SK-N-SH (cell line): ENCODE results near the gene ADAMTS15. TPM values are rescaled to one million over a fixed set of nuclear protein-coding genes. Genes with fewer than 3 reads are reported as not detected.

Source experiments
- CTCF ChIA-PET: fragments of 300-600, 350-600 bp; formaldehyde crosslinking; extraction: SDS; loops from one replicate; lab custom pipeline; 2021; lab: Yijun Ruan, JAX
- POLR2A ChIA-PET: fragments of 350-600 bp; sonication (Branson Sonifier 250); formaldehyde crosslinking; extraction: SDS; loops from one replicate; lab custom pipeline; 2020; ENCODE audit warnings: antibody characterized with exemption, inconsistent platforms; lab: Yijun Ruan, JAX
- DNase-seq: peaks from one replicate; pipeline ENCODE4 v3.0.0; 2012
- H2AFZ ChIP-seq: fragments of 200-600 bp; sonication (generic); 2 replicates; pipeline ENCODE4 v1.8.1; 2016; ENCODE audit warnings: antibody characterized with exemption, mild to moderate bottlenecking, low read depth
- H3F3A ChIP-seq: fragments of 200-600 bp; sonication (generic); replicated peaks from 2 replicates; pipeline ENCODE3; 2016; ENCODE audit warnings: antibody characterized with exemption, mild to moderate bottlenecking; ENCODE audit not compliant: insufficient read depth
- H3K27ac ChIP-seq, 2 experiments: fragments of 200-500 bp in 1 of 2; fragments of 200-600 bp in 1 of 2; sonication (Bioruptor generic) in 1 of 2; sonication (generic), shearing (Covaris generic) in 1 of 2; 2 replicates each; pipeline versions ENCODE4 v1.5.1 to v1.6.1; 2014 to 2016; ENCODE audit warnings: low read depth in 2 of 2, inconsistent platforms in 1 of 2, low read length in 1 of 2, mild to moderate bottlenecking in 1 of 2, mixed read lengths in 1 of 2
- H3K27me3 ChIP-seq: fragments of 200-600 bp; sonication (generic), shearing (Covaris generic); 2 replicates; pipeline ENCODE4 v1.6.1; 2016; ENCODE audit warnings: mixed run types; ENCODE audit not compliant: insufficient read depth
- H3K36me3 ChIP-seq, 2 experiments: fragments of 200-500 bp in 1 of 2; fragments of 200-600 bp in 1 of 2; sonication (Bioruptor generic) in 1 of 2; sonication (generic) in 1 of 2; replicated peaks in 1 of 2; 2 replicates each; pipeline versions ENCODE3 to v1.5.1; 2014 to 2016; ENCODE audit warnings: low read length in 1 of 2, mild to moderate bottlenecking in 1 of 2; ENCODE audit not compliant: insufficient read depth in 2 of 2, control insufficient read depth in 1 of 2
- H3K4me1 ChIP-seq, 2 experiments: fragments of 200-500 bp in 1 of 2; fragments of 200-600 bp in 1 of 2; sonication (Bioruptor generic) in 1 of 2; sonication (generic), shearing (Covaris generic) in 1 of 2; 2 replicates each; pipeline versions ENCODE4 v1.5.1 to v1.6.1; 2014 to 2016; ENCODE audit warnings: low read depth in 1 of 2, low read length in 1 of 2, mixed run types in 1 of 2; ENCODE audit not compliant: insufficient read depth in 2 of 2, control insufficient read depth in 1 of 2
- H3K4me2 ChIP-seq: fragments of 200-600 bp; sonication (generic), shearing (Covaris generic); 2 replicates; pipeline ENCODE4 v1.6.1; 2017; ENCODE audit warnings: mixed run types
- H3K4me3 ChIP-seq, 2 experiments: fragments of 200-500 bp in 1 of 2; fragments of 200-600 bp in 1 of 2; sonication (Bioruptor generic) in 1 of 2; sonication (generic), shearing (Covaris generic) in 1 of 2; 2 replicates each; pipeline versions ENCODE4 v1.5.1 to v1.8.1; 2014 to 2016; ENCODE audit warnings: low read depth in 2 of 2, inconsistent platforms in 1 of 2, low read length in 1 of 2, mild to moderate bottlenecking in 1 of 2, mixed read lengths in 1 of 2, moderate library complexity in 1 of 2
- H3K79me2 ChIP-seq: fragments of 200-600 bp; sonication (generic); 2 replicates; pipeline ENCODE4 v1.8.1; 2017; ENCODE audit warnings: mild to moderate bottlenecking; ENCODE audit not compliant: insufficient read depth
- H3K9ac ChIP-seq: fragments of 200-600 bp; sonication (generic); 2 replicates; pipeline ENCODE4 v1.6.1; 2017; ENCODE audit warnings: mixed run types
- H3K9me2 ChIP-seq: fragments of 200-600 bp; sonication (generic); 2 replicates; pipeline ENCODE4 v1.6.1; 2017; ENCODE audit warnings: mixed run types
- H3K9me3 ChIP-seq: fragments of 200-600 bp; sonication (generic); 2 replicates; pipeline ENCODE4 v1.6.1; 2017; ENCODE audit warnings: mixed run types, mild to moderate bottlenecking, moderate library complexity
- H4K20me1 ChIP-seq: fragments of 200-600 bp; sonication (generic); 2 replicates; pipeline ENCODE4 v1.6.1; 2017; ENCODE audit warnings: mild to moderate bottlenecking, mixed run types; ENCODE audit not compliant: insufficient read depth
- ELF1 ChIP-seq: IDR thresholded peaks from 2 replicates; pipeline ENCODE4 v1.4.0; 2012
- FOXM1 ChIP-seq: IDR thresholded peaks from 2 replicates; pipeline ENCODE4 v1.4.0; 2012; ENCODE audit warnings: low read depth, mild to moderate bottlenecking
- GABPA ChIP-seq: IDR thresholded peaks from 2 replicates; pipeline ENCODE4 v1.4.0; 2012; ENCODE audit warnings: low read depth, mild to moderate bottlenecking
- GATA2 ChIP-seq: sonication (generic); formaldehyde crosslinking; IDR thresholded peaks from 2 replicates; pipeline ENCODE4 v1.5.0; 2020; ENCODE audit warnings: mild to moderate bottlenecking, missing genetic modification reagents
- MEF2A ChIP-seq: IDR thresholded peaks from 2 replicates; pipeline ENCODE4 v1.4.0; 2012; ENCODE audit warnings: low read depth, borderline replicate concordance
- MXI1 ChIP-seq: IDR thresholded peaks from 2 replicates; pipeline ENCODE4 v1.6.1; 2012; ENCODE audit warnings: mild to moderate bottlenecking, low read depth, low read length, improper control_type of control experiment
- NRF1 ChIP-seq: IDR thresholded peaks from 2 replicates; pipeline ENCODE4 v1.6.1; 2012; ENCODE audit warnings: low read depth, mild to moderate bottlenecking, low read length
- SMC3 ChIP-seq: IDR thresholded peaks from 2 replicates; pipeline ENCODE4 v1.6.1; 2012; ENCODE audit warnings: low read depth, low read length, improper control_type of control experiment
- TCF12 ChIP-seq: IDR thresholded peaks from 2 replicates; pipeline ENCODE4 v1.4.0; 2012
- TEAD4 ChIP-seq: IDR thresholded peaks from 2 replicates; pipeline ENCODE4 v1.4.0; 2012; ENCODE audit warnings: mild to moderate bottlenecking, borderline replicate concordance; ENCODE audit not compliant: insufficient read depth
- YY1 ChIP-seq: IDR thresholded peaks from 2 replicates; pipeline ENCODE4 v1.4.0; 2012; ENCODE audit warnings: low read depth, mild to moderate bottlenecking
- WGBS: methylation state at CpG from one replicate; pipeline ENCODE4 v1.1.6; 2017; ENCODE audit warnings: low lambda C conversion rate; 5-methylcytosine and 5-hydroxymethylcytosine counted together
- polyA plus RNA-seq, 3 experiments: library from polyadenylated mRNA; depleted of rRNA; stranded (reverse); fragments of >200 nt; gene quantifications; 2 replicates each; pipeline ENCODE4 v1.2.3, GENCODE V29; 2012
- TF ChIP-seq, protein P1 (sequence below): IDR thresholded peaks from 2 replicates; pipeline ENCODE4 v1.4.0; 2012; ENCODE audit warnings: low read depth
- TF ChIP-seq, protein P2 (sequence below): IDR thresholded peaks from 2 replicates; pipeline ENCODE4; 2012
- TF ChIP-seq, protein P3 (sequence below): fragments of 150-350 bp; IDR thresholded peaks from 2 replicates; pipeline ENCODE4 v1.6.1; 2017; ENCODE audit warnings: antibody characterized with exemption, low read length, low read depth, borderline replicate concordance
- TF ChIP-seq, protein P4 (sequence below): IDR thresholded peaks from 2 replicates; pipeline ENCODE4 v1.4.0; 2012; ENCODE audit warnings: low read depth, borderline replicate concordance
- TF ChIP-seq, protein P5 (sequence below): IDR thresholded peaks from 2 replicates; pipeline ENCODE4 v1.4.0; 2012; ENCODE audit warnings: low read depth, borderline replicate concordance

The ADAMTS15 gene
- polyA plus RNA-seq, 1 of the 3 experiments (the other 2 are of a cell fraction): 1.1 TPM

DNA sequence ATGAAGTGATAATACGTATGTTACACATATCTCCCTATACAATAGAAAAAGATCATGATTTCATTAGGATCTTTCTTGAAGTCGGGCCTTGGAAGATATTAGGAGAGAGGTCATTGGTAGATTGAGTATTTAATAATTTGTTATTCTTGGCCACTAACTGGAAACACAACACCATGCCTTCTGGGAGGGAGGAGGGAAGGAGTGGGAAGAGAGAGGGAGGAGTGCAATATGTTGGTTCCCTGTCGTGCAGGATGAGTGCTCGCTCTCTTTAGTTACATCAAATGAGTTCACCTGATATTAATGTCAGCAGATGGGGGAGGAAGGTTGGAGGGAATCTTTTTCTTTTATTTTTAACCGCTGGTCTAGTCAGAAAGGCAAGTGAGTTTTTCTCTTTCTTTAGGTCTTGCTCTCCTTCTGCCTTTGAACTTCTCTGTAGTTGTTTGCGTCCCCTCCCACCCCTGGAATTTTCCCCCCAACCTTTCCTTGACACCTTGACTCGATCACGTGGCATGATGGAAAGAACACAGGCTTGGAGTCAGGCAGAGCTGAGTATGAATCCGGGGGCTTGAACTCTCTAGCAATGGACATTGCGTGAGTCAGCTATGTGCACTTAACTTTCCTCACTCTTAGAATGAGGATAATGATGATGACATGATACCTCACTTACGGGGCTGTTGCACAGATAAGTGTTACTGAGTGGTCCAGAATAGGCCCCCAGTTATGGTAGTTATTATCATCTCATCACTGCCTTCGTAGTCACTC lies 6.2 kb downstream of the ADAMTS15 start:
- Histone ChIP-seq H3K4me3 (no peak overlapping the region), H3K9ac (no peak overlapping the region), H3K27me3 (no peaks in the 10 kb centered on the region), H3K9me3 (no peaks in the 10 kb centered on the region), H3K36me3 (no peaks in the 10 kb centered on the region), H3K4me1 (peaks cover under 1 to 8% of the 10 kb centered on the region in 2 experiments; a peak in 2 of 4 replicates), H4K20me1 (no peaks in the 10 kb centered on the region), H2AFZ (no peak overlapping the region), H3K9me2 (no peaks in the 10 kb centered on the region), H3K4me2 (no peak overlapping the region), H3K27ac (no peak overlapping the region), H3K79me2 (no peaks in the 10 kb centered on the region; the same call in 1 of the 2 replicates), H3F3A (peaks cover 3% of the 10 kb centered on the region)
- CTCF ChIA-PET: interaction anchor here (1.0 to 2.5 kb wide), 4 partner anchors 20 to 407 kb away, joined by 3 to 12 read pairs (median 6); no protein-coding TSS in a partner anchor
- DNase-seq: no peak
- 68% methylated on average over 12 of the region's 12 CpGs for WGBS
- POLR2A ChIA-PET: no interaction called here
- no peak for TF ChIP-seq TCF12
- TF ChIP-seq, protein P1, sequence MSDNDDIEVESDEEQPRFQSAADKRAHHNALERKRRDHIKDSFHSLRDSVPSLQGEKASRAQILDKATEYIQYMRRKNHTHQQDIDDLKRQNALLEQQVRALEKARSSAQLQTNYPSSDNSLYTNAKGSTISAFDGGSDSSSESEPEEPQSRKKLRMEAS: no peak
- TF ChIP-seq, protein P2, sequence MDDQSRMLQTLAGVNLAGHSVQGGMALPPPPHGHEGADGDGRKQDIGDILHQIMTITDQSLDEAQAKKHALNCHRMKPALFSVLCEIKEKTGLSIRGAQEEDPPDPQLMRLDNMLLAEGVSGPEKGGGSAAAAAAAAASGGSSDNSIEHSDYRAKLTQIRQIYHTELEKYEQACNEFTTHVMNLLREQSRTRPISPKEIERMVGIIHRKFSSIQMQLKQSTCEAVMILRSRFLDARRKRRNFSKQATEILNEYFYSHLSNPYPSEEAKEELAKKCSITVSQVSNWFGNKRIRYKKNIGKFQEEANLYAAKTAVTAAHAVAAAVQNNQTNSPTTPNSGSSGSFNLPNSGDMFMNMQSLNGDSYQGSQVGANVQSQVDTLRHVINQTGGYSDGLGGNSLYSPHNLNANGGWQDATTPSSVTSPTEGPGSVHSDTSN: no peak
- no peak for TF ChIP-seq ELF1

DNA sequence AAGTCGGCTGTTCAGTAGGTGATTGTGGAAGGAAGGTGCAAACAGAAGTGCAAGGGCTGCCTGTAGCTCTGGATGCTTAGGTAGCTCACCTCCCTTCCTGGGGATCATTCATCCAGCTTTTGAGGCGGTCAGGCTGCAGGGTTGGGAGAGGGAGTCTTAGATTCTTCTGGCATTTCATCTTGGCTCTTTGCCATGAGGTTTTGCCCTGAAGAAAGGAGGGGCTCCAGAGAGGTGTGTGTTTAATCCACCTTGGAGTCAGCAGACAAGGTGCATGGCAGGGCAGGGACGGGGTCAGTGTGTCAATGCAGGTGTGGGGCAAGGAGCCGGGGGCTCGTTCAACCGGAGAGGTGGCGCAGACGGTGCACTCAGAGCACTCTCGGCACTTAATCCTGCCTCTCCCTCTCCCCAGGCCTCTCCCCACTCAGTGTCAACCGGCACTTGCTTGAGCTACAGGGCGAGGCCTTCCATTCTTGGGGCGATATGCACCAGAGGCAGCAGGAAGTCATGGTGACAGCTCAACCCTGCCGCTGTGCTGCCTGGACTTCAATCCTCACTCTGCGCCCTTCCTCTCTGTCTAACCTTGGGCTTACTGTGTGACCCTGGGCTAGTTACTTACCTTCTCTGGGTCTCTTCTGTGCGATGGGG lies 7.2 kb downstream of the ADAMTS15 start:
- no peaks in the 10 kb centered on the region for H3K9me3 ChIP-seq
- ChIA-PET CTCF (interaction anchor here (1.0 to 2.8 kb wide), 3 partner anchors 21 to 406 kb away, joined by 3 to 15 read pairs (median 5); no protein-coding TSS in a partner anchor), POLR2A (no interaction called here)
- H4K20me1 ChIP-seq: no peaks in the 10 kb centered on the region
- H3K36me3 ChIP-seq: no peaks in the 10 kb centered on the region
- H3K79me2 ChIP-seq: no peaks in the 10 kb centered on the region; the same call in 1 of the 2 replicates
- no peaks in the 10 kb centered on the region for H3K27me3 ChIP-seq
- H3K27ac ChIP-seq: no peak overlapping the region
- no peak overlapping the region for H3K4me2 ChIP-seq
- peaks cover 3% of the 10 kb centered on the region for H3F3A ChIP-seq
- no peak overlapping the region for H3K4me3 ChIP-seq
- no peak for DNase-seq
- WGBS: 83% methylated on average over 13 of the region's 15 CpGs
- no peak overlapping the region for H3K9ac ChIP-seq
- no peaks in the 10 kb centered on the region for H3K9me2 ChIP-seq
- no peak overlapping the region for H2AFZ ChIP-seq
- peaks cover 0 to 8% of the 10 kb centered on the region in 2 experiments; a peak in 1 of 4 replicates for H3K4me1 ChIP-seq
- TF ChIP-seq GABPA (no peak), SMC3 (no peak), GATA2 (no peak), TEAD4 (no peak), MEF2A (no peak), NRF1 (no peak), YY1 (no peak), MXI1 (no peak), ELF1 (no peak), FOXM1 (no peak)
- TF ChIP-seq, protein P3, sequence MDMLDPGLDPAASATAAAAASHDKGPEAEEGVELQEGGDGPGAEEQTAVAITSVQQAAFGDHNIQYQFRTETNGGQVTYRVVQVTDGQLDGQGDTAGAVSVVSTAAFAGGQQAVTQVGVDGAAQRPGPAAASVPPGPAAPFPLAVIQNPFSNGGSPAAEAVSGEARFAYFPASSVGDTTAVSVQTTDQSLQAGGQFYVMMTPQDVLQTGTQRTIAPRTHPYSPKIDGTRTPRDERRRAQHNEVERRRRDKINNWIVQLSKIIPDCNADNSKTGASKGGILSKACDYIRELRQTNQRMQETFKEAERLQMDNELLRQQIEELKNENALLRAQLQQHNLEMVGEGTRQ: no peak
- TF ChIP-seq, protein P4, sequence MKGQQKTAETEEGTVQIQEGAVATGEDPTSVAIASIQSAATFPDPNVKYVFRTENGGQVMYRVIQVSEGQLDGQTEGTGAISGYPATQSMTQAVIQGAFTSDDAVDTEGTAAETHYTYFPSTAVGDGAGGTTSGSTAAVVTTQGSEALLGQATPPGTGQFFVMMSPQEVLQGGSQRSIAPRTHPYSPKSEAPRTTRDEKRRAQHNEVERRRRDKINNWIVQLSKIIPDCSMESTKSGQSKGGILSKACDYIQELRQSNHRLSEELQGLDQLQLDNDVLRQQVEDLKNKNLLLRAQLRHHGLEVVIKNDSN: no peak
- TF ChIP-seq, protein P5, sequence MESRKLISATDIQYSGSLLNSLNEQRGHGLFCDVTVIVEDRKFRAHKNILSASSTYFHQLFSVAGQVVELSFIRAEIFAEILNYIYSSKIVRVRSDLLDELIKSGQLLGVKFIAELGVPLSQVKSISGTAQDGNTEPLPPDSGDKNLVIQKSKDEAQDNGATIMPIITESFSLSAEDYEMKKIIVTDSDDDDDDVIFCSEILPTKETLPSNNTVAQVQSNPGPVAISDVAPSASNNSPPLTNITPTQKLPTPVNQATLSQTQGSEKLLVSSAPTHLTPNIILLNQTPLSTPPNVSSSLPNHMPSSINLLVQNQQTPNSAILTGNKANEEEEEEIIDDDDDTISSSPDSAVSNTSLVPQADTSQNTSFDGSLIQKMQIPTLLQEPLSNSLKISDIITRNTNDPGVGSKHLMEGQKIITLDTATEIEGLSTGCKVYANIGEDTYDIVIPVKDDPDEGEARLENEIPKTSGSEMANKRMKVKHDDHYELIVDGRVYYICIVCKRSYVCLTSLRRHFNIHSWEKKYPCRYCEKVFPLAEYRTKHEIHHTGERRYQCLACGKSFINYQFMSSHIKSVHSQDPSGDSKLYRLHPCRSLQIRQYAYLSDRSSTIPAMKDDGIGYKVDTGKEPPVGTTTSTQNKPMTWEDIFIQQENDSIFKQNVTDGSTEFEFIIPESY: no peak
- TF ChIP-seq, protein P2: no peak
- TF ChIP-seq, protein P1: no peak
- TF ChIP-seq, all 33 proteins: peak for 0
